ENCODE data around the gene NTN1.

DNA sequence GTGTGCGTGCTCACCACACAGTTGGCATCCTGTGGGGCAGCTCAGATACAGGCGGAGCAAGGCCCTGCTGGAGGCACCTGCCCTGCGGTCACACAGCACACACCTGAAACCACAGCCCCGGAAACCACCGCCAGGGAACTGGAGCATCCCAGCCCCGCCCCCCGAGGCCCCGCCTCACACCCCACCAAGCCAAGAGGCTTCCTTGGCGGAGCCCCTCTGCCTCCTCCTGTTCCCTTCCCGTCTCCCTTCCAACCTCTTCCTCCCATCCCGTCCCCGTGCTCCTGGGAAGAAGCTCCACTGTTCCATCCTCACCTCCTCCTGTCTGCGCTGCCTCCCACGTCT is 205.5 kb downstream of the NTN1 start:
- no peak for TF ChIP-seq EZH2phosphoT487 (IDR thresholded peaks at IDR 0.05; ENCODE audit: low read depth)
- TF ChIP-seq, protein P1, sequence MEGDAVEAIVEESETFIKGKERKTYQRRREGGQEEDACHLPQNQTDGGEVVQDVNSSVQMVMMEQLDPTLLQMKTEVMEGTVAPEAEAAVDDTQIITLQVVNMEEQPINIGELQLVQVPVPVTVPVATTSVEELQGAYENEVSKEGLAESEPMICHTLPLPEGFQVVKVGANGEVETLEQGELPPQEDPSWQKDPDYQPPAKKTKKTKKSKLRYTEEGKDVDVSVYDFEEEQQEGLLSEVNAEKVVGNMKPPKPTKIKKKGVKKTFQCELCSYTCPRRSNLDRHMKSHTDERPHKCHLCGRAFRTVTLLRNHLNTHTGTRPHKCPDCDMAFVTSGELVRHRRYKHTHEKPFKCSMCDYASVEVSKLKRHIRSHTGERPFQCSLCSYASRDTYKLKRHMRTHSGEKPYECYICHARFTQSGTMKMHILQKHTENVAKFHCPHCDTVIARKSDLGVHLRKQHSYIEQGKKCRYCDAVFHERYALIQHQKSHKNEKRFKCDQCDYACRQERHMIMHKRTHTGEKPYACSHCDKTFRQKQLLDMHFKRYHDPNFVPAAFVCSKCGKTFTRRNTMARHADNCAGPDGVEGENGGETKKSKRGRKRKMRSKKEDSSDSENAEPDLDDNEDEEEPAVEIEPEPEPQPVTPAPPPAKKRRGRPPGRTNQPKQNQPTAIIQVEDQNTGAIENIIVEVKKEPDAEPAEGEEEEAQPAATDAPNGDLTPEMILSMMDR (IDR thresholded peaks at IDR 0.05; ENCODE audit: low read depth, low read length), result no peak

Measured in OCI-LY3 (cell line).